Memory B cell (primary cell): ENCODE results near the gene CEP131.

Experiments
- ATAC-seq: fragments of 150-1000 bp; cut with Tn5 transposase; 2 replicates; pipeline ENCODE4 v1.10.0; 2021; ENCODE audit warnings: low read depth, mild to moderate bottlenecking, moderate library complexity
- DNase-seq, 2 donors: peaks; one replicate each; pipeline ENCODE4 v3.0.0; 2022; ENCODE audit warnings: low spot score in 2 of 2
- H3K27ac Mint-ChIP-seq: one replicate; pipeline ENCODE4 v1.8.0; 2022; ENCODE audit warnings: mild to moderate bottlenecking, moderate library complexity, mixed read lengths
- H3K27me3 Mint-ChIP-seq: one replicate; pipeline ENCODE4 v1.8.0; 2022; ENCODE audit warnings: mixed read lengths
- H3K36me3 Mint-ChIP-seq: one replicate; pipeline ENCODE4 v1.8.0; 2022; ENCODE audit warnings: mild to moderate bottlenecking, mixed read lengths
- H3K4me1 Mint-ChIP-seq: one replicate; pipeline ENCODE4 v1.8.0; 2022; ENCODE audit warnings: mixed read lengths
- H3K4me3 Mint-ChIP-seq: one replicate; pipeline ENCODE4 v1.8.0; 2022; ENCODE audit warnings: mild to moderate bottlenecking, moderate library complexity, mixed read lengths
- H3K9me3 Mint-ChIP-seq: one replicate; pipeline ENCODE4 v1.8.0; 2022; ENCODE audit warnings: mixed read lengths

The CEP131 gene

DNA sequence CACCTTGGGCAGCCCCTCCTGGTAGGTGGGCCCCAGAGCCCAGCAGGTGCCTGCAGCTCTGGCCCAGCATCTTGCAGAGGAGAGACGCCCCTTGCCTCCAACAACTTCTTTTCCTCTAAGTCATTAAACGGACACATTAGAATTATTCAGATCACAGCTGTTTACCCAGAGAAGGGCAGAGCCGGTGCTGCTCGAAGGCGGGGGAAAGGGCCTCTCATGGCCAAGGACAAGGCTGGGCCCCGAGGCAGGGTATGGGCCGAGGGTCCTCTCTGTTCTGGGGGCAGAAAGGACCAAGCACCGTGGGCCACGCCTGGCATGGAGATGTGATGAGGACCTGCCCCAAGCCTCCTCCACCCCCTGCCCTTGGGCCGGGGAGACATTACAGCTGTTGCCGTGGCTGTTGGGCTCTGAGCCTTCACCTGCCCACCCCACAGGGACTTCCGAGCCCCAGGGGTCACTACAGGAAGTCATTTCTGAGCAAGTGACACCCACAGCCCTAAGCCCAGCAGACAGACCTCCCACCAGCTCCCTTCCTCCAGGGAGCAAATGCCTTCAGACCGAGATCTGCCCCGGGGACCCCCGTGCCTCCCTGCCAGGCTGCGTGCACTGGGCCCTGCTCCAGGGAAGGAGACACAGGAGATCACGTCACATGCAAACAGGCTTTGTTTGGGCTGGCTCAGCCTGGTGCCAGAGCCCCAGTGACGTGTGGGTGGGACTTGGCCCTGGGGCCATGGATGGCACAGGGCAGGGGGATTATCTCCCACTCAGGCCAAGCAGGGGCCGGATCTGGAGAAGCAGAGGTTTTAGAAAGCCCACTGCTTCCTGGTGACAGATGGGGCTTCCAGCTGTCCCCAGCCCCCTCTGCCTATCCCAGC, 58.2 kb downstream of the CEP131 start:
- H3K9me3 Mint-ChIP-seq, result no peaks in the 10 kb centered on the region
- ATAC-seq (no peak), DNase-seq (no peak)
- H3K4me3 Mint-ChIP-seq, result no peak overlapping the region
- no peaks in the 10 kb centered on the region for H3K36me3 Mint-ChIP-seq
- H3K27ac Mint-ChIP-seq, result no peak overlapping the region
- no peaks in the 10 kb centered on the region for H3K4me1 Mint-ChIP-seq
- peaks cover 11% of the 10 kb centered on the region for H3K27me3 Mint-ChIP-seq

DNA sequence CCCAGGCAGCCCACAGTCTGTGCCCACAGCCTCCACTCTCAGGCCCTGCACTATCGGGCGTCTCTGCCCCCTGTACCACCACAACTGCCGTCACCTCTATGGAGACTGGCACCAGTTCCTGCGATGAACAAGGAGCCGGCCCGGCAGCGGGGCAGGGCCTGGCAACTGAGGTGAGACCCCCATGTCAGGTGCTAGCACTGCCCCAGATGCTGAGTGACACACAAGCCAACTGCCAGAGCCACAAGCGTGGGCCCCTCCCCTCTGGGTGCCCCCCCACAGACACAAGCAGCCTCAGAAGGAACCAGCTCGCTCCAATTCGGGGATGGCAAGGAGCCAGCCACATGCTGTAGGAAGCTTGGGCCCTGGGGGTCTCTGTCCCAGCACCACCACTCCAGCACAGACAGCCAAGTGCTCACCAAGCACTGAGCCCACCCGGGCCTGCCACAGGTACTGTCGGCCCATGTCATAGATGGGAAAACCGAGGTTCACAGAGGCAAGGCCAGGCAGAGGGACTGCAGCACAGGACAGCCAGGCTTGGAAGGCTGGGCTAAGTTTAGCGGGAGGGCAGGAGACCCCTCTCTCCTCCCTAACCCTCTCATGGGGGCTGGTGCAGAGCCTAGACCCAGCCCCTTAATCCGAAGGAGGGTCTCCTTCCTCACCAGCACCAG, 58.9 kb downstream of the CEP131 start:
- H3K4me1 Mint-ChIP-seq, result no peaks in the 10 kb centered on the region
- no peaks in the 10 kb centered on the region for H3K36me3 Mint-ChIP-seq
- no peaks in the 10 kb centered on the region for H3K9me3 Mint-ChIP-seq
- H3K4me3 Mint-ChIP-seq, result no peak overlapping the region
- ATAC-seq, result no peak
- peaks cover 14% of the 10 kb centered on the region for H3K27me3 Mint-ChIP-seq
- DNase-seq, result no peak
- H3K27ac Mint-ChIP-seq, result no peak overlapping the region

DNA sequence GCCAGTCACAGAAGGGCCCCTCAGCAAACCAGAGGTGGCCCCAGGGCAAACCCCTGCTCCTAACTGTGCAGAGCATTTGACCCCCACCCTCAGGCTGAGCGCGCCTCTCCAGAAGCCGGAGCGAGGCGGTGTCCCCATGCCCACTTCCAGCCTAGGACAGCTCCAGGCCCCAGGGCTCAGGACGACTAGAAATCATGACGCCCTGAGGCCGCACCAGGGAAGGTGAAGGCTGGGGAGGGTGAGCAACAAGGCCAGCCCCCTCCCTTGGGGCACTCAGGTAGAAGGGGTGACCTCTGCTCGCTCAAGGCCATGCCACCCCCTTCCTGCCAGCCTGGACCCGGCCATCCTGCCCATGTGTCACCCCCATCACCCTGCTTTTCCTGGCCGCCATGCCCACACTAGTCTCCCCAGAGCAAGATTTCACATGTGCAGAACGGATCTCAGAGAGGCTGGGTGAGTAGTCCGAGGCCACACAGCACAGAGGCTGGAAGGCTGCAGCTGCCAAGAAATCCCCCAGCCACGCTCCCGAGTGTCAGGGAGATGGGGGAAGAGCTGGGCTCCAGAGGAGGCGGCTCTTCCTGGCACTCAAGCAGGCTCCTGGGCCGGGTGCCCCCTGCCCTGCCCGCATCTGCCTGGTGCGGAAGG, 59.6 kb downstream of the CEP131 start:
- no peak overlapping the region for H3K27ac Mint-ChIP-seq
- no peaks in the 10 kb centered on the region for H3K36me3 Mint-ChIP-seq
- H3K4me1 Mint-ChIP-seq, result no peaks in the 10 kb centered on the region
- H3K27me3 Mint-ChIP-seq, result peaks cover 14% of the 10 kb centered on the region
- DNase-seq, result no peak
- H3K4me3 Mint-ChIP-seq, result no peak overlapping the region
- ATAC-seq, result no peak
- H3K9me3 Mint-ChIP-seq, result no peaks in the 10 kb centered on the region

DNA sequence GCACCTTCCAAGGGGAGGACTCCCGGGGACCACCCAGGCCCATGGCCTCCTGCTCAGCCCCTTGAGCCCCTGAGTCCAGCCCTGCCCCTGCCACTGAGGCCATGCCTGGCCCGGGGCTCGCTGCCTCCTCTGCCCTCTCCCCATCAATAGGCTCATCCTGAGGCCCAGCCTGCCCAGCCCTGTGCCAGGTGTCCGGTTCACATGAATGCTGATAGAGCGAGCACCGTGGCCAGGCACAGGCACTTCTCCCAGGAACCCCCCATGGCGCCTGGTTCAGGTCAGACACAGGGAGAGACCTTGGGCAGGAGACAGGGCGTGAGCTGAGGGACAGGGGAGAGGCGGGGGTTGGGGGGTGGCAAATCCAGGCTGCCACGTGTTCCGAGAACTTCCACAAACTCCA, 60.3 kb downstream of the CEP131 start:
- H3K4me3 Mint-ChIP-seq, result no peak overlapping the region
- no peak for ATAC-seq
- H3K27me3 Mint-ChIP-seq, result peaks cover 16% of the 10 kb centered on the region
- no peaks in the 10 kb centered on the region for H3K9me3 Mint-ChIP-seq
- H3K4me1 Mint-ChIP-seq, result no peaks in the 10 kb centered on the region
- no peak for DNase-seq
- H3K27ac Mint-ChIP-seq, result no peak overlapping the region
- H3K36me3 Mint-ChIP-seq, result no peaks in the 10 kb centered on the region

DNA sequence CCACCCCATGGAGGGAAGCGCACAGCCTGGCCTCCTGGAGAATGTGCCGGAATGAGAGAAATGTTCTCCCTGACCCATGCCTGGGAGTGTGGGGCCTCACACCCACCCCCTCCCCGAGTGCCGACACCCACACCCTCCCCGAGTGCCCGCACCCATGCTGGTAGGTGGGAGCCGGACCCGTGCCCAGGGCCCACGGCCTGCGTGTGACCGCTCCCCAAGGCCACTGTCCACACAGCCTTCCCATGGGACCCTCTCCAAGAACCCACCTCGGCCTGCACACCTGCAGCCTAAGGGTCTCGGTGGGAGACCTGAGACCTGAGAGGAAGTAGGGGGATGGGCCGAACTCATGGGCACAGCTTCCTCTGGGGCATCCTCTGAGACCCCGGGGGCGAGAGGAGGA, 60.8 kb downstream of the CEP131 start:
- Mint-ChIP-seq H3K4me3 (no peak overlapping the region), H3K27me3 (peaks cover 16% of the 10 kb centered on the region), H3K36me3 (no peaks in the 10 kb centered on the region), H3K9me3 (no peaks in the 10 kb centered on the region), H3K27ac (no peak overlapping the region), H3K4me1 (no peaks in the 10 kb centered on the region)
- DNase-seq (no peak), ATAC-seq (no peak)

DNA sequence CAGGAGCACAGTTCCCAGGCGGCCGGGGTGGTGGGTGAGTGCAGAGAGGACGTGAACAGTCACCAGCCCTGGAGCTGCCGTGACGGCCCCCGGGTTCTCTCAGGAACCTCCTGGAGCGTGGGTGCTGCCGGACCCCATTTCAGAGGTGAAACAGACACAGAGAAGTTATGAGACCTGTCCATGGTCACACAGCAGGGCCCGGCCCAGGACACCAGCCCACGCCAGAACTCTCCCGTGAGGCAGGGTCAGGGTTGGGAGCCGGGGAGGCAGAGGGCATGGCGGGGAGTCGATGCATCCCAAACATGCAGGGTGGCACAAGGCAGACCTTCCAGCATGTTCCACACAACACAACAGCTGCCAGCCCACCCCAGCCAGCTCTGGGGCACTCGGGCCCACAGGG, 61.2 kb downstream of the CEP131 start:
- H3K36me3 Mint-ChIP-seq, result no peaks in the 10 kb centered on the region
- ATAC-seq (no peak), DNase-seq (no peak)
- no peak overlapping the region for H3K27ac Mint-ChIP-seq
- H3K27me3 Mint-ChIP-seq, result peaks cover 16% of the 10 kb centered on the region
- H3K4me1 Mint-ChIP-seq, result no peaks in the 10 kb centered on the region
- H3K9me3 Mint-ChIP-seq, result no peaks in the 10 kb centered on the region
- H3K4me3 Mint-ChIP-seq, result no peak overlapping the region

DNA sequence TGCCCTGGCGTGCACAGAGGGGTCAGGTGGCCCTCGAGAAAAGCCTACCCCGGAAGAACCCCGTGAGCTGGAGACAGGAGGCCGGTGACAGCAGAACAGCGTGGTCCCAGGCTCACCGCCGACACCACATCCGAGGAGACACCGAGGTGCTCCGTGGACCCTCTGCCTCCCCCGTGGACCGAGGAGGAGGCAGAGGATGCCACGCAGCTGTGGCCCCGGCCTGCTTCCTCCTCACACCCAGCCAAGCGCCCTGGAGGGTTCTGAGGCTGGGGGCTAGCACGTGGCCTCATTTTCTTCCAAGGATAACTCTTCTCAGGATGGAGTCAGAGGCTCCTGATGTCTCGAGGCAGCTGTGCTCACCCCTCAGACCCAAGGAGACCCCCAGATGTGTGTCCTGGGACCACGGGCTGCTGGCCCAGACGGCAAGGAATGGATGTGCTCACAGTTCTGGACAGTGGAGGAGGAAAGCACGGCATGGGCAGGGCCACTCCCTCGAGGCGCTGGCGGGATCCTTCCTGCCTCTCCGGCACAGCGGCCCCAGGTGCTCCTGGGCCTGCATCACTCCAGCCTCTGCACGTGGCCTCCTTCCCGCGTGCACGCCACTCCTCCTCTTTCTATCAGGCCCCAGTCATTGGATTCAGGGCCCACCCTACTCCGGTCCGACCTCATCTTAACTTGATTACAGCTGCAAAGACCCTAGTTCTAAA, 61.9 kb downstream of the CEP131 start:
- no peaks in the 10 kb centered on the region for H3K4me1 Mint-ChIP-seq
- no peak overlapping the region for H3K27ac Mint-ChIP-seq
- no peaks in the 10 kb centered on the region for H3K36me3 Mint-ChIP-seq
- ATAC-seq (no peak), DNase-seq (no peak)
- H3K27me3 Mint-ChIP-seq, result peaks cover 16% of the 10 kb centered on the region
- no peak overlapping the region for H3K4me3 Mint-ChIP-seq
- H3K9me3 Mint-ChIP-seq, result no peaks in the 10 kb centered on the region

DNA sequence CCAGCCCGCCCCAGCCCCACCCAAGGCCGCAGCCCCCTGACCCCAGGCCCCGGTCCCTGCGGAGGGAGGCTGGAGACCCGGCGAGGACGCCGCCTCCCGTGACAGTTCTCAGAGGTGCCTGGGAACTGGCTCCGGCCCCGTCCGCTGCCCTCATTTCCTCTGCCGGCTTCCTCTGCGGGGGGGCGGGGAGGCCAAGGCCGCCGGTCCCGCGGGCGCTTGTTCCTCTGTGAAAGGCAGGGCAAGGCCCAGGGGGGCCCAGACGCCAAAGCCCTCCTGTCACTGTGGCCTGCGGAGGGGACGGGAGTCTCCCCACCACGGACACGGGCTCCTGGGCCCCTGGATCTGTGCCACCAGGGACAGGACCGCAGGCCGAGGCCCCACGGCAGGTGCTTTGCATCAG, 62.5 kb downstream of the CEP131 start:
- ATAC-seq (peak; percentile 26), DNase-seq (no peak)
- Mint-ChIP-seq H3K4me1 (no peaks in the 10 kb centered on the region), H3K4me3 (peak overlapping the region; percentile 32), H3K27me3 (peaks cover 16% of the 10 kb centered on the region), H3K36me3 (no peaks in the 10 kb centered on the region), H3K9me3 (no peaks in the 10 kb centered on the region), H3K27ac (no peak overlapping the region)

DNA sequence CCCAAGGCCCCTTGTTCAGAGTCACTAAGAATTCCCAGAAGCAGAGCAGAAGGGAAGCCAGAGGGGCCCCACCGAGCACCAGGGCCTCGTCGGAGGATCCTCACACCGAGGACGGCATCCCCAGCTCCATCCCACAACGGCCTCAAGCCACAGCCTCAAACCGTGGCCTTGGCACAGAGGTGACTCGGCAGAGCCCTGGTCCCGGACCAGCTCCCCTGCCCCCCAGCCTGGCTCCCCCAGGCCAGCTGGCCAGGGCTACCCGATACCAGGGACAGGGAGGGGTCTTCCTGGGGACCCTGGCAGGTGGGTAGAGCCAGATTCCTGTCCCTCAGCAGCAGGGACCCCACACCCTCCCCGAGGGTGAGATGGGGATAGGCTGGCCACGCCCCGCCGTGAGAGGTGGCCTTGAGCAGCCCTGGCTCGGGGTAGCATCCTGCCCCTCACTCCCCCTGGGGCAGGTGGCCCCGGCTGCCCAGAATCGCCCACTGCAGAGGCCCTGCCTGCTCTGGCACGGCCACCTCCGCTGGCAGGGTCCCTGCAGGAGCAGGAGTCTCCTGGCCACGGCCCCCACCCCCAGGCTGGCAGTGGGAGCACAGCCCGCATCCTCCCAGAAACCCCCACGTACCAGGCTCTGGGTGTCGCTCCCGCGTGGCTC, 63.0 kb downstream of the CEP131 start:
- Mint-ChIP-seq H3K27ac (no peak overlapping the region), H3K27me3 (peaks cover 16% of the 10 kb centered on the region), H3K4me1 (no peaks in the 10 kb centered on the region), H3K4me3 (no peak overlapping the region), H3K36me3 (no peaks in the 10 kb centered on the region), H3K9me3 (no peaks in the 10 kb centered on the region)
- DNase-seq (no peak), ATAC-seq (no peak)

DNA sequence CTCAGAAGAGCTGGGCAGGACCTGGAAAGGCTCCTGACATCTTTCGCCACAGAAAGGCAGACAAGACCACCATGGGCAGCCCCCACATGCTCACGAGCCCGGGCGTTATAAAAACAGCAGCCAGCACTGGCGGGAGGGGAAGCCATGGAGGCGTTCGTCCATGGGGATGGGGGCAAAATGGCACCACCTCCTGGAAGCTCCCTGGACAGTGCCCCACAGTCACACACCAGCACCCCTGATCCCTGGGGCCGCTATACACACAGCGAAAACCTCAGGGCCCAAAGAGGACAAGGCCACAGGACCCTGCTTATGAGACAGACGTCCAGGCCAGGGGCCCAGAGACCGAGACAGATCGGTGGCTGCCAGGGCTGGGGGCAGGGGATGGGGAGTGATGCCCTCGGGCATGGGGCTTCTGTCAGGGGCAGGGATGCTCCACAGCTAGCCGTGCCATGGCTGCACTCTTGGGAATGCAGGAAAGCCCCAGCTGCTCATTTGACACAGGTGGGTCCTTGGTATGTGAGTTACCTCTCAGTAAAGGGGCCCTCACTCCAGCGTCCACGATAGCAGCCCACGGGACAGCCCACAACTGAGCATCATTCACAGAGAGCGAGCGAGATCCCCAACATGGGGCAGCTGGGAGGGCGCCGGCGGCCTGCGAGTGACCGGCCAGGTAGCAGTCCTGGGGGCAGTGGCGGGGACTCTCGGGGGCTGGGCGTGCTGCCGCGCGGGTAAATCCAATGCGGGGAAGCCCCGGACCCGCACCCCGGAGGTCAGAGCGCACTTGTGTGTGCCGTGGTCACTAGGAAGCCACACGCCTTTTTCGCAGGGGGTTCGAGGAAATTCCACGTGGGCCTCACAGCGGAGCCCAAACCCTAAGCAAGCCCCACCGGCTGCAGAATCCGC, 63.8 kb downstream of the CEP131 start:
- DNase-seq (no peak), ATAC-seq (no peak)
- Mint-ChIP-seq H3K36me3 (no peaks in the 10 kb centered on the region), H3K4me1 (no peaks in the 10 kb centered on the region), H3K4me3 (no peak overlapping the region), H3K27me3 (peaks cover 13% of the 10 kb centered on the region), H3K27ac (no peak overlapping the region), H3K9me3 (no peaks in the 10 kb centered on the region)

DNA sequence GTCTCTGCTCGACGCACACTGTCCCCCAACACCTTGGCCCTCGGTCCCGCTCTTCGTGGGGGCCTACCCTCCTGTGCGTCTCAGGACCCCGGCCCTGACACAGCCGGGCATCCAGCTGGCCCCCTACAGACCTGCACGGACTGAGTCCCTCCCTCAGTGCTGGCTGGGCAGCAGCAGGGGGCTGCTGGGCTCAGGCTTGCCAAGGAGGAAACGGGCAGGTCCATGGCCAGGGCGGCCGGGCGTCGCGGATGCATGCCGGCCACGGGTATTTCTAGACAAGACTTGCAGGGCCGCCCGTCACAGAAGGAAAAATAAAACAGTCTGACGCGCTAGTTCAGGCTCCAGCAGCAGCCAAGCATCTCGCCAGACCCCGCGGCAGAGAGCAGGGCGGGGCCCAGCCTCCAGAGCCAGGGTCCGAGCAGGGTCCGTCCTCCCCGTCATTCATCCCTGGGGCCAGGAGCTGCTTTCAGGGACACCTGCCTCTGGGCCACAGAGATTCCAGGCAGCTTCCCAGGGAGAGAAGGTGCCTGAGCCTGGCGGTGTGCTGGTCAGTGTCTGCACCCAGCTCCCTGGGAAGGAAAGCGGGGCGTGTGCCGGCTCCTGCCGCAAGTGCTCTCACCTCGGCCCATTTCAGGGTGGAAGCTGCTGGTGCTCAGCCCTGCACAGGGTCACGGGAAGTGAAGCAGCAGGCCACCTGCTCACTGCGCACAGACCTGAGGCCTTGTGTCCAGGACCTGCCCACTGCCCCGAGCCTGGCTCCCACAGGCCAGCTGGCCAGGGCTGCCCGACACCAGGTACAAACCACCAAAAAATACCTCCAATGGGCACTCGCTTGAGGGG, 64.7 kb downstream of the CEP131 start:
- DNase-seq (no peak), ATAC-seq (no peak)
- Mint-ChIP-seq H3K4me3 (no peak overlapping the region), H3K27ac (no peak overlapping the region), H3K27me3 (peaks cover 15% of the 10 kb centered on the region), H3K4me1 (peaks cover 3% of the 10 kb centered on the region), H3K36me3 (no peaks in the 10 kb centered on the region), H3K9me3 (no peaks in the 10 kb centered on the region)
